Activated T-cell treated with anti-CD3 and anti-CD28 coated beads, Interleukin-2, amount 50 U/mL, for 24 hours (primary cell): Measurements from ENCODE around the gene C7.
"Not testable (repeated sequence)": the region's sequence is repeated elsewhere in the genome, so short reads cannot be mapped to it uniquely, and the experiment has no call there.

Source experiments
- DNase-seq: peaks from one replicate; pipeline ENCODE4 v3.0.0-alpha.2; 2020
- H3K27ac Mint-ChIP-seq: 2 replicates; pipeline ENCODE4 v1.8.0; 2020; ENCODE audit warnings: mild to moderate bottlenecking, mixed read lengths
- H3K27me3 Mint-ChIP-seq: 2 replicates; pipeline ENCODE4 v1.8.0; 2020; ENCODE audit warnings: mixed read lengths
- H3K36me3 Mint-ChIP-seq: 2 replicates; pipeline ENCODE4 v1.8.0; 2020; ENCODE audit warnings: low read depth, mixed read lengths
- H3K4me1 Mint-ChIP-seq: 2 replicates; pipeline ENCODE4 v1.8.0; 2020; ENCODE audit warnings: low read depth, mixed read lengths
- H3K4me3 Mint-ChIP-seq: 2 replicates; pipeline ENCODE4 v1.8.0; 2020; ENCODE audit warnings: mild to moderate bottlenecking, moderate library complexity, mixed read lengths
- H3K9me3 Mint-ChIP-seq: 2 replicates; pipeline ENCODE4 v1.8.0; 2020; ENCODE audit warnings: mixed read lengths

C7 gene

GRCh38 chr5:40991168-40991980 lies 82.1 kb downstream of the C7 start:
- no peaks in the 10 kb centered on the region for H3K4me1 Mint-ChIP-seq
- peaks cover 2% of the 10 kb centered on the region for H3K9me3 Mint-ChIP-seq
- H3K36me3 Mint-ChIP-seq: no peaks in the 10 kb centered on the region
- H3K27ac Mint-ChIP-seq: no peak overlapping the region
- no peak overlapping the region for H3K4me3 Mint-ChIP-seq
- DNase-seq: no peak
- H3K27me3 Mint-ChIP-seq: no peaks in the 10 kb centered on the region

GRCh38 chr5:40991981-40992559 lies 82.8 kb downstream of the C7 start:
- DNase-seq: no peak
- Mint-ChIP-seq H3K4me3 (no peak overlapping the region), H3K4me1 (no peaks in the 10 kb centered on the region), H3K9me3 (peaks cover under 1% of the 10 kb centered on the region), H3K36me3 (no peaks in the 10 kb centered on the region), H3K27me3 (no peaks in the 10 kb centered on the region), H3K27ac (no peak overlapping the region)

GRCh38 chr5:40995801-40996586 lies 86.7 kb downstream of the C7 start:
- Mint-ChIP-seq H3K4me1 (no peaks in the 10 kb centered on the region), H3K36me3 (no peaks in the 10 kb centered on the region), H3K27ac (no peak overlapping the region), H3K27me3 (no peaks in the 10 kb centered on the region), H3K9me3 (no peaks in the 10 kb centered on the region), H3K4me3 (no peak overlapping the region)
- no peak for DNase-seq

- no peaks in the 10 kb centered on the region for H3K9me3 Mint-ChIP-seq
- H3K27me3 Mint-ChIP-seq: no peaks in the 10 kb centered on the region
- no peak overlapping the region for H3K4me3 Mint-ChIP-seq
- H3K36me3 Mint-ChIP-seq: no peaks in the 10 kb centered on the region
- H3K4me1 Mint-ChIP-seq: no peaks in the 10 kb centered on the region
- DNase-seq: no peak
- no peak overlapping the region for H3K27ac Mint-ChIP-seq
These were observed 89.8 kb downstream of the C7 start for GRCh38 chr5:40999142-40999541.

- no peak overlapping the region for H3K4me3 Mint-ChIP-seq
- DNase-seq: no peak
- no peaks in the 10 kb centered on the region for H3K4me1 Mint-ChIP-seq
- no peaks in the 10 kb centered on the region for H3K27me3 Mint-ChIP-seq
- H3K27ac Mint-ChIP-seq: no peak overlapping the region
- no peaks in the 10 kb centered on the region for H3K36me3 Mint-ChIP-seq
- no peaks in the 10 kb centered on the region for H3K9me3 Mint-ChIP-seq
These were observed 90.7 kb downstream of the C7 start for GRCh38 chr5:40999966-41000365.

GRCh38 chr5:41003670-41004376 lies 94.5 kb downstream of the C7 start:
- H3K4me1 Mint-ChIP-seq: no peaks in the 10 kb centered on the region
- H3K9me3 Mint-ChIP-seq: no peaks in the 10 kb centered on the region
- no peaks in the 10 kb centered on the region for H3K36me3 Mint-ChIP-seq
- no peaks in the 10 kb centered on the region for H3K27me3 Mint-ChIP-seq
- no peak overlapping the region for H3K4me3 Mint-ChIP-seq
- no peak overlapping the region for H3K27ac Mint-ChIP-seq
- no peak for DNase-seq

GRCh38 chr5:41004931-41005330 lies 95.6 kb downstream of the C7 start:
- Mint-ChIP-seq H3K27me3 (no peaks in the 10 kb centered on the region), H3K4me3 (no peak overlapping the region), H3K36me3 (no peaks in the 10 kb centered on the region), H3K9me3 (no peaks in the 10 kb centered on the region), H3K27ac (no peak overlapping the region), H3K4me1 (no peaks in the 10 kb centered on the region)
- DNase-seq: no peak

- no peak for DNase-seq
- no peak overlapping the region for H3K4me3 Mint-ChIP-seq
- H3K9me3 Mint-ChIP-seq: no peaks in the 10 kb centered on the region
These were observed 99.9 kb downstream of the C7 start for GRCh38 chr5:41009232-41009631.

GRCh38 chr5:41010572-41010971 lies 101.3 kb downstream of the C7 start:
- Mint-ChIP-seq H3K27me3 (peaks cover 5% of the 10 kb centered on the region), H3K36me3 (no peaks in the 10 kb centered on the region), H3K4me3 (no peak overlapping the region), H3K4me1 (no peaks in the 10 kb centered on the region), H3K9me3 (no peaks in the 10 kb centered on the region), H3K27ac (no peak overlapping the region)
- no peak for DNase-seq

More at GRCh38 chr5:41009232-41009631, 99.9 kb downstream of the C7 start:
- Mint-ChIP-seq H3K4me1 (no peaks in the 10 kb centered on the region), H3K36me3 (no peaks in the 10 kb centered on the region), H3K27me3 (peaks cover 5% of the 10 kb centered on the region), H3K27ac (no peak overlapping the region)

GRCh38 chr5:41012318-41012717 lies 103.0 kb downstream of the C7 start:
- DNase-seq: no peak
- Mint-ChIP-seq H3K27me3 (peaks cover 5% of the 10 kb centered on the region), H3K9me3 (no peaks in the 10 kb centered on the region), H3K4me3 (no peak overlapping the region), H3K4me1 (no peaks in the 10 kb centered on the region), H3K27ac (no peak overlapping the region), H3K36me3 (no peaks in the 10 kb centered on the region)

- H3K27me3 Mint-ChIP-seq, H3K36me3 Mint-ChIP-seq, H3K4me1 Mint-ChIP-seq, DNase-seq, H3K27ac Mint-ChIP-seq, H3K4me3 Mint-ChIP-seq, H3K9me3 Mint-ChIP-seq: not testable (repeated sequence)
These were observed 113.3 kb downstream of the C7 start for GRCh38 chr5:41022600-41022999.
